Subcutaneous abdominal adipose tissue (tissue), 5 donors: Measurements from ENCODE around the gene NLRC5.
"Not testable (repeated sequence)": the region's sequence is repeated elsewhere in the genome, so short reads cannot be mapped to it uniquely, and the experiment has no call there.

ENCODE experiments used
- H3K27ac ChIP-seq: one replicate; pipeline ENCODE4 v1.7.0; 2013; ENCODE audit warnings: low read depth, mild to moderate bottlenecking, inconsistent platforms, low read length, moderate library complexity
- H3K27me3 ChIP-seq, 5 donors: one replicate each; pipeline ENCODE4 v1.7.0; 2013; ENCODE audit warnings: low read length in 5 of 5, inconsistent platforms in 1 of 5; ENCODE audit not compliant: control insufficient read depth in 5 of 5, insufficient read depth in 4 of 5
- H3K36me3 ChIP-seq, 5 donors: one replicate each; pipeline ENCODE4 v1.7.0; 2013; ENCODE audit warnings: low read length in 5 of 5; ENCODE audit not compliant: control insufficient read depth in 5 of 5, insufficient read depth in 5 of 5
- H3K4me1 ChIP-seq, 5 donors: one replicate each; pipeline ENCODE4 v1.7.0; 2013; ENCODE audit warnings: low read length in 5 of 5, mild to moderate bottlenecking in 3 of 5, moderate library complexity in 1 of 5; ENCODE audit not compliant: control insufficient read depth in 5 of 5, insufficient read depth in 5 of 5
- H3K4me3 ChIP-seq, 5 donors: one replicate each; pipeline ENCODE4 v1.7.0; 2013; ENCODE audit warnings: low read length in 5 of 5, low read depth in 1 of 5
- H3K9ac ChIP-seq, 5 donors: one replicate each; pipeline ENCODE4 v1.7.0; 2013; ENCODE audit warnings: low read length in 5 of 5, mild to moderate bottlenecking in 4 of 5, moderate library complexity in 3 of 5
- H3K9me3 ChIP-seq, 5 donors: one replicate each; pipeline ENCODE4 v1.7.0; 2013; ENCODE audit warnings: low read length in 5 of 5; ENCODE audit not compliant: control insufficient read depth in 5 of 5
- donor health status: healthy.
- donor health status: healthy.
- donor health status: healthy.
- donor health status: healthy.
- donor health status: healthy.

Gene NLRC5

GRCh38 chr16:57005597-57005996 lies 16.2 kb downstream of the NLRC5 start:
- H3K27me3 ChIP-seq, H3K27ac ChIP-seq, H3K9me3 ChIP-seq, H3K4me3 ChIP-seq, H3K9ac ChIP-seq: not testable (repeated sequence)
- Histone ChIP-seq H3K36me3 (peaks cover 0 to 15% (median 7%) of the 10 kb centered on the region in 5 donors), H3K4me1 (peaks cover 0 to 17% (median 4%) of the 10 kb centered on the region in 5 donors)

- no peak overlapping the region for H3K9ac ChIP-seq
Measured at GRCh38 chr16:57007050-57007449, 17.7 kb downstream of the NLRC5 start.

GRCh38 chr16:57007530-57007929 lies 18.2 kb downstream of the NLRC5 start:
- H3K36me3 ChIP-seq = peaks cover 0 to 15% (median 7%) of the 10 kb centered on the region in 5 donors
- no peak overlapping the region for H3K9ac ChIP-seq
- no peaks in the 10 kb centered on the region for H3K9me3 ChIP-seq
- H3K4me1 ChIP-seq = peaks cover 0 to 9% (median 0%) of the 10 kb centered on the region in 5 donors
- H3K27ac ChIP-seq = no peak overlapping the region
- no peak overlapping the region for H3K4me3 ChIP-seq
- H3K27me3 ChIP-seq = no peaks in the 10 kb centered on the region

More at GRCh38 chr16:57007050-57007449, 17.7 kb downstream of the NLRC5 start:
- peaks cover 0 to 9% (median 0%) of the 10 kb centered on the region in 5 donors for H3K4me1 ChIP-seq
- H3K27me3 ChIP-seq = no peaks in the 10 kb centered on the region
- H3K4me3 ChIP-seq = no peak overlapping the region
- H3K36me3 ChIP-seq = peaks cover 0 to 15% (median 7%) of the 10 kb centered on the region in 5 donors
- no peaks in the 10 kb centered on the region for H3K9me3 ChIP-seq
- H3K27ac ChIP-seq = no peak overlapping the region

GRCh38 chr16:57008440-57008839 lies 19.1 kb downstream of the NLRC5 start:
- H3K4me3 ChIP-seq = no peak overlapping the region
- H3K9me3 ChIP-seq = no peaks in the 10 kb centered on the region
- peaks cover 0 to 8% (median 0%) of the 10 kb centered on the region in 5 donors for H3K4me1 ChIP-seq
- no peaks in the 10 kb centered on the region for H3K27me3 ChIP-seq
- H3K27ac ChIP-seq = no peak overlapping the region
- peaks cover 0 to 15% (median 7%) of the 10 kb centered on the region in 5 donors for H3K36me3 ChIP-seq
- H3K9ac ChIP-seq = no peak overlapping the region

GRCh38 chr16:57009643-57010170 lies 20.4 kb downstream of the NLRC5 start:
- no peak overlapping the region for H3K4me3 ChIP-seq
- H3K4me1 ChIP-seq = peaks cover 0 to 12% (median 0%) of the 10 kb centered on the region in 5 donors
- H3K9ac ChIP-seq = no peak overlapping the region
- peaks cover 0 to 3% (median 2%) of the 10 kb centered on the region in 5 donors for H3K36me3 ChIP-seq
- no peaks in the 10 kb centered on the region for H3K27me3 ChIP-seq
- H3K27ac ChIP-seq = no peak overlapping the region
- H3K9me3 ChIP-seq = no peaks in the 10 kb centered on the region

- Histone ChIP-seq H3K4me1 (peaks cover 0 to 18% (median 0%) of the 10 kb centered on the region in 5 donors), H3K27ac (no peak overlapping the region)
Measured at GRCh38 chr16:57012353-57012752, 23.0 kb downstream of the NLRC5 start.

GRCh38 chr16:57013229-57013628 lies 23.9 kb downstream of the NLRC5 start:
- no peaks in the 10 kb centered on the region for H3K9me3 ChIP-seq
- H3K27me3 ChIP-seq = no peaks in the 10 kb centered on the region
- H3K4me3 ChIP-seq = no peak overlapping the region
- peaks cover 0 to 19% (median 0%) of the 10 kb centered on the region in 5 donors for H3K4me1 ChIP-seq
- no peak overlapping the region for H3K9ac ChIP-seq
- H3K36me3 ChIP-seq = peaks cover 0 to 14% (median 13%) of the 10 kb centered on the region in 5 donors
- peak overlapping the region; percentile 64 for H3K27ac ChIP-seq

More at GRCh38 chr16:57012353-57012752, 23.0 kb downstream of the NLRC5 start:
- Histone ChIP-seq H3K36me3 (peaks cover 0 to 5% (median 5%) of the 10 kb centered on the region in 5 donors), H3K27me3 (no peaks in the 10 kb centered on the region), H3K9me3 (no peaks in the 10 kb centered on the region), H3K4me3 (no peak overlapping the region), H3K9ac (no peak overlapping the region)

- H3K9me3 ChIP-seq = no peaks in the 10 kb centered on the region
- no peak overlapping the region for H3K9ac ChIP-seq
- no peak overlapping the region for H3K4me3 ChIP-seq
- H3K27me3 ChIP-seq = no peaks in the 10 kb centered on the region
- peak overlapping the region; percentile 64 for H3K27ac ChIP-seq
- H3K4me1 ChIP-seq = peaks cover 0 to 19% (median 0%) of the 10 kb centered on the region in 5 donors
- H3K36me3 ChIP-seq = peaks cover 3 to 20% (median 17%) of the 10 kb centered on the region in 5 donors
Measured at GRCh38 chr16:57013902-57014301, 24.5 kb downstream of the NLRC5 start.

GRCh38 chr16:57016301-57016700 lies 26.9 kb downstream of the NLRC5 start:
- Histone ChIP-seq H3K36me3 (peaks cover 3 to 42% (median 37%) of the 10 kb centered on the region in 5 donors), H3K27me3 (no peaks in the 10 kb centered on the region), H3K4me1 (peaks cover 0 to 19% (median 0%) of the 10 kb centered on the region in 5 donors), H3K9me3 (no peaks in the 10 kb centered on the region), H3K9ac (no peak overlapping the region), H3K4me3 (no peak overlapping the region), H3K27ac (no peak overlapping the region)

GRCh38 chr16:57016831-57017230 lies 27.5 kb downstream of the NLRC5 start:
- no peaks in the 10 kb centered on the region for H3K9me3 ChIP-seq
- no peak overlapping the region for H3K4me3 ChIP-seq
- peaks cover 0 to 19% (median 0%) of the 10 kb centered on the region in 5 donors for H3K4me1 ChIP-seq
- H3K27ac ChIP-seq = no peak overlapping the region
- no peaks in the 10 kb centered on the region for H3K27me3 ChIP-seq
- no peak overlapping the region for H3K9ac ChIP-seq
- H3K36me3 ChIP-seq = peaks cover 3 to 47% (median 42%) of the 10 kb centered on the region in 5 donors
